GM23338 (cell line): ENCODE results near the gene OR1E2.

ENCODE experiments used
- CREB1 ChIP-seq: fragments of 250-450 bp; sonication (Bioruptor Pico); IDR thresholded peaks from 2 replicates; pipeline ENCODE4 v1.5.0; 2020; ENCODE audit warnings: low read depth, mild to moderate bottlenecking, moderate library complexity
- EZH2 ChIP-seq: fragments of 200-600 bp; sonication (generic); IDR thresholded peaks from one replicate; pipeline ENCODE4 v1.8.0; 2017; ENCODE audit warnings: antibody characterized with exemption, mild to moderate bottlenecking, low read depth; ENCODE audit not compliant: unreplicated experiment
- JUNB ChIP-seq: IDR thresholded peaks from one replicate; pipeline ENCODE4 v1.6.1; 2016; ENCODE audit warnings: antibody characterized with exemption; ENCODE audit not compliant: unreplicated experiment
- POLR2AphosphoS5 ChIP-seq: IDR thresholded peaks from 2 replicates; pipeline ENCODE4 v1.6.1; 2016; ENCODE audit warnings: antibody characterized with exemption, low read depth
- TF ChIP-seq, protein P1 (sequence below), 2 experiments: fragments of 200-600 bp in 1 of 2; sonication (generic) in 1 of 2; conservative IDR thresholded peaks; 2 replicates each; pipeline versions ENCODE4 v1.5.1 to v1.6.1; 2016 to 2017; ENCODE audit warnings: antibody characterized with exemption in 2 of 2, low read depth in 2 of 2, mild to moderate bottlenecking in 2 of 2, moderate library complexity in 1 of 2
- TF ChIP-seq, protein P2 (sequence below): IDR thresholded peaks from 2 replicates; pipeline ENCODE4 v1.6.1; 2016; ENCODE audit warnings: antibody characterized with exemption

DNA sequence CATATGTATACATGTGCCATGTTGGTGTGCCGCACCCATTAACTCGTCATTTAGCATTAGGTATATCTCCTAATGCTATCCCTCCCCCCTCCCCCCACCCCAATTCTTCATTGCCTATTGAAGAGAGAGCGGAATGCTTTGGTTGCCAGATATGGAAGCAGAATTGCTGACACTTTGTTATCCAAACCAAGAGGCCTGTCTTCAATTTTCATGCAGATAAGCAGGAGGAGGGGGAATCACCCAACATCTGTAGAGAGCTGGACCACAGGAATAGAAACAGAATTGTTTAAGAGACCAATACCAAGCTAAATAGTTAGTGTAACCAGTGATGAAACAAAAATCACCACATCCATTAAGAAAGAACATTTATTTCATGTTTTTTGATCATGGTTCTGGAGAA, 49.2 kb upstream of the OR1E2 start:
- TF ChIP-seq, protein P1, sequence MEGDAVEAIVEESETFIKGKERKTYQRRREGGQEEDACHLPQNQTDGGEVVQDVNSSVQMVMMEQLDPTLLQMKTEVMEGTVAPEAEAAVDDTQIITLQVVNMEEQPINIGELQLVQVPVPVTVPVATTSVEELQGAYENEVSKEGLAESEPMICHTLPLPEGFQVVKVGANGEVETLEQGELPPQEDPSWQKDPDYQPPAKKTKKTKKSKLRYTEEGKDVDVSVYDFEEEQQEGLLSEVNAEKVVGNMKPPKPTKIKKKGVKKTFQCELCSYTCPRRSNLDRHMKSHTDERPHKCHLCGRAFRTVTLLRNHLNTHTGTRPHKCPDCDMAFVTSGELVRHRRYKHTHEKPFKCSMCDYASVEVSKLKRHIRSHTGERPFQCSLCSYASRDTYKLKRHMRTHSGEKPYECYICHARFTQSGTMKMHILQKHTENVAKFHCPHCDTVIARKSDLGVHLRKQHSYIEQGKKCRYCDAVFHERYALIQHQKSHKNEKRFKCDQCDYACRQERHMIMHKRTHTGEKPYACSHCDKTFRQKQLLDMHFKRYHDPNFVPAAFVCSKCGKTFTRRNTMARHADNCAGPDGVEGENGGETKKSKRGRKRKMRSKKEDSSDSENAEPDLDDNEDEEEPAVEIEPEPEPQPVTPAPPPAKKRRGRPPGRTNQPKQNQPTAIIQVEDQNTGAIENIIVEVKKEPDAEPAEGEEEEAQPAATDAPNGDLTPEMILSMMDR (conservative IDR thresholded peaks at IDR 0.05; ENCODE audit: low read depth in 2 of 2) = no peak
- TF ChIP-seq, protein P2, sequence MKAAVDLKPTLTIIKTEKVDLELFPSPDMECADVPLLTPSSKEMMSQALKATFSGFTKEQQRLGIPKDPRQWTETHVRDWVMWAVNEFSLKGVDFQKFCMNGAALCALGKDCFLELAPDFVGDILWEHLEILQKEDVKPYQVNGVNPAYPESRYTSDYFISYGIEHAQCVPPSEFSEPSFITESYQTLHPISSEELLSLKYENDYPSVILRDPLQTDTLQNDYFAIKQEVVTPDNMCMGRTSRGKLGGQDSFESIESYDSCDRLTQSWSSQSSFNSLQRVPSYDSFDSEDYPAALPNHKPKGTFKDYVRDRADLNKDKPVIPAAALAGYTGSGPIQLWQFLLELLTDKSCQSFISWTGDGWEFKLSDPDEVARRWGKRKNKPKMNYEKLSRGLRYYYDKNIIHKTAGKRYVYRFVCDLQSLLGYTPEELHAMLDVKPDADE = no peak
- TF ChIP-seq EZH2 = no peak
- TF ChIP-seq CREB1 (CRISPR knock-in tag) = no peak
- TF ChIP-seq POLR2AphosphoS5 = no peak
- no peak for TF ChIP-seq JUNB
